GM11168 (cell line): Measurements from ENCODE around the gene SLX4IP.

ENCODE experiments used
- in situ Hi-C: fragments of 300-500 bp; cut with MboI; formaldehyde crosslinking; loops from one replicate; pipeline ENCODE4 v1.12.0; 2022; ENCODE audit warnings: low sequenced_read_pairs; ENCODE audit not compliant: unreplicated experiment

SLX4IP gene

GRCh38 chr20:10558635-10559187, 123.6 kb downstream of the SLX4IP start:
- in situ Hi-C loops = loop anchor here (25.0 kb wide), 1 partner anchor 979 kb away; no protein-coding TSS in a partner anchor

- in situ Hi-C loops = loop anchor here (25.0 kb wide), 1 partner anchor 978 kb away; no protein-coding TSS in a partner anchor
Measured at GRCh38 chr20:10559266-10559665, 124.2 kb downstream of the SLX4IP start.

- in situ Hi-C loops = loop anchor here (25.0 kb wide), 1 partner anchor 977 kb away; no protein-coding TSS in a partner anchor
Measured at GRCh38 chr20:10560686-10561085, 125.6 kb downstream of the SLX4IP start.

- in situ Hi-C loops = loop anchor here (25.0 kb wide), 1 partner anchor 976 kb away; no protein-coding TSS in a partner anchor
Measured at GRCh38 chr20:10561302-10561701, 126.2 kb downstream of the SLX4IP start.

GRCh38 chr20:10562899-10563298, 127.8 kb downstream of the SLX4IP start:
- in situ Hi-C loops = loop anchor here (25.0 kb wide), 1 partner anchor 974 kb away; no protein-coding TSS in a partner anchor

- in situ Hi-C loops = loop anchor here (25.0 kb wide), 1 partner anchor 973 kb away; no protein-coding TSS in a partner anchor
Measured at GRCh38 chr20:10563935-10564492, 128.9 kb downstream of the SLX4IP start.

- in situ Hi-C loops = loop anchor here (25.0 kb wide), 1 partner anchor 972 kb away; no protein-coding TSS in a partner anchor
Measured at GRCh38 chr20:10565191-10565921, 130.3 kb downstream of the SLX4IP start.

- in situ Hi-C loops = loop anchor here (25.0 kb wide), 1 partner anchor 971 kb away; no protein-coding TSS in a partner anchor
Measured at GRCh38 chr20:10565922-10566897, 131.1 kb downstream of the SLX4IP start.

GRCh38 chr20:10568032-10568431, 132.9 kb downstream of the SLX4IP start:
- in situ Hi-C loops = loop anchor here (25.0 kb wide), 1 partner anchor 969 kb away; no protein-coding TSS in a partner anchor

GRCh38 chr20:10571313-10571815, 136.3 kb downstream of the SLX4IP start:
- in situ Hi-C loops = loop anchor here (25.0 kb wide), 1 partner anchor 966 kb away; no protein-coding TSS in a partner anchor

- in situ Hi-C loops = loop anchor here (25.0 kb wide), 1 partner anchor 964 kb away; no protein-coding TSS in a partner anchor
Measured at GRCh38 chr20:10572853-10573252, 137.7 kb downstream of the SLX4IP start.

- in situ Hi-C loops = loop anchor here (25.0 kb wide), 1 partner anchor 964 kb away; no protein-coding TSS in a partner anchor
Measured at GRCh38 chr20:10573273-10573950, 138.3 kb downstream of the SLX4IP start.

- in situ Hi-C loops = loop anchor here (25.0 kb wide), 1 partner anchor 963 kb away; no protein-coding TSS in a partner anchor
Measured at GRCh38 chr20:10573951-10574339, 138.8 kb downstream of the SLX4IP start.

- in situ Hi-C loops = no loop called here
Measured at GRCh38 chr20:10576411-10577090, 141.4 kb downstream of the SLX4IP start.

- in situ Hi-C loops = no loop called here
Measured at GRCh38 chr20:10577648-10578047, 142.5 kb downstream of the SLX4IP start.

- in situ Hi-C loops = no loop called here
Measured at GRCh38 chr20:10578607-10579006, 143.5 kb downstream of the SLX4IP start.

GRCh38 chr20:10579942-10580341, 144.8 kb downstream of the SLX4IP start:
- in situ Hi-C loops = no loop called here

- in situ Hi-C loops = no loop called here
Measured at GRCh38 chr20:10580700-10581099, 145.6 kb downstream of the SLX4IP start.
